Heart left ventricle (tissue), 13 donors: ENCODE data around the gene SPTBN1.

Experiments used
- POLR2A ChIP-seq, 2 donors: fragments of 450-650 bp; IDR thresholded peaks; one replicate each; pipeline ENCODE4 v1.6.1; 2017; ENCODE audit warnings: antibody characterized with exemption in 2 of 2, mild to moderate bottlenecking in 2 of 2, moderate library complexity in 2 of 2
- TF ChIP-seq, protein P1 (sequence below), 12 donors: fragments of 200-600 bp; sonication (generic) in 4 of 12; IDR thresholded peaks; one replicate each; pipeline versions ENCODE4 v1.5.0 to v1.8.0; 2018 to 2022; ENCODE audit warnings: antibody characterized with exemption in 12 of 12, mild to moderate bottlenecking in 5 of 12
- donor health status: ischemic (EF 13 %, LVEDD 7.1; RV severe dilation, severe dysfunction).
- donor health status: DM: no; HTN: yes; CAD: no.
- donor health status: DM: no; HTN: no; CAD: no.
- donor health status: ischemic (EF 25% LVEDD 6.9; RV normal size, moderate dysfunction).
- donor health status: ischemic (EF 25% LVEDD 5.7; RV mildly dilated, moderate dysfunction).
- donor health status: ischemic (EF 35%, LVEDD 5.7; RV mildly dilated, moderate dysfunction).
- donor health status: nonischemic (EF 11% LVEDD 7.7; RV severe dilation, severe dysfunction).
- donor health status: DM: yes; HTN: yes; CAD: no.
- donor health status: PGD.
- donor health status: ischemic (EF 29% LVEDD 5.4; RV normal size, mild dysfunction).
- donor health status: nonischemic (EF 23%, LVEDD 6.1; RV moderate dilation, normal function).

GRCh38 chr2:54500404-54501205 lies 44.5 kb downstream of the SPTBN1 start:
- TF ChIP-seq, protein P1, sequence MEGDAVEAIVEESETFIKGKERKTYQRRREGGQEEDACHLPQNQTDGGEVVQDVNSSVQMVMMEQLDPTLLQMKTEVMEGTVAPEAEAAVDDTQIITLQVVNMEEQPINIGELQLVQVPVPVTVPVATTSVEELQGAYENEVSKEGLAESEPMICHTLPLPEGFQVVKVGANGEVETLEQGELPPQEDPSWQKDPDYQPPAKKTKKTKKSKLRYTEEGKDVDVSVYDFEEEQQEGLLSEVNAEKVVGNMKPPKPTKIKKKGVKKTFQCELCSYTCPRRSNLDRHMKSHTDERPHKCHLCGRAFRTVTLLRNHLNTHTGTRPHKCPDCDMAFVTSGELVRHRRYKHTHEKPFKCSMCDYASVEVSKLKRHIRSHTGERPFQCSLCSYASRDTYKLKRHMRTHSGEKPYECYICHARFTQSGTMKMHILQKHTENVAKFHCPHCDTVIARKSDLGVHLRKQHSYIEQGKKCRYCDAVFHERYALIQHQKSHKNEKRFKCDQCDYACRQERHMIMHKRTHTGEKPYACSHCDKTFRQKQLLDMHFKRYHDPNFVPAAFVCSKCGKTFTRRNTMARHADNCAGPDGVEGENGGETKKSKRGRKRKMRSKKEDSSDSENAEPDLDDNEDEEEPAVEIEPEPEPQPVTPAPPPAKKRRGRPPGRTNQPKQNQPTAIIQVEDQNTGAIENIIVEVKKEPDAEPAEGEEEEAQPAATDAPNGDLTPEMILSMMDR (IDR thresholded peaks at IDR 0.05): no peak
- TF ChIP-seq POLR2A (IDR thresholded peaks at IDR 0.05): no peak
